Ramos (cell line): ENCODE results near the gene DOCK1.
"Not testable (repeated sequence)": the region's sequence is repeated elsewhere in the genome, so short reads cannot be mapped to it uniquely, and the experiment has no call there.

Experiments
- in situ Hi-C: fragments of 300-500 bp; cut with MboI; formaldehyde crosslinking; loops from one replicate; pipeline ENCODE4 v1.14.3; 2022; ENCODE audit warnings: low sequenced_read_pairs; ENCODE audit not compliant: unreplicated experiment

DOCK1 gene

GRCh38 chr10:127290850-127291249 lies 385.6 kb downstream of the DOCK1 start:
- in situ Hi-C loops = no loop called here

GRCh38 chr10:127291329-127291728 lies 386.1 kb downstream of the DOCK1 start:
- in situ Hi-C loops = no loop called here

- in situ Hi-C loops = no loop called here
These were observed 387.7 kb downstream of the DOCK1 start for GRCh38 chr10:127292888-127293287.

- in situ Hi-C loops = no loop called here
These were observed 388.4 kb downstream of the DOCK1 start for GRCh38 chr10:127293640-127294039.

GRCh38 chr10:127296696-127297095 lies 391.5 kb downstream of the DOCK1 start:
- in situ Hi-C loops = no loop called here

GRCh38 chr10:127298381-127298780 lies 393.2 kb downstream of the DOCK1 start:
- in situ Hi-C loops = no loop called here

- in situ Hi-C loops = not testable (repeated sequence)
These were observed 394.0 kb downstream of the DOCK1 start for GRCh38 chr10:127299192-127299591.

GRCh38 chr10:127299956-127300689 lies 394.9 kb downstream of the DOCK1 start:
- in situ Hi-C loops = no loop called here

GRCh38 chr10:127300868-127301321 lies 395.7 kb downstream of the DOCK1 start:
- in situ Hi-C loops = no loop called here

- in situ Hi-C loops = no loop called here
These were observed 397.1 kb downstream of the DOCK1 start for GRCh38 chr10:127302343-127302742.

- in situ Hi-C loops = no loop called here
These were observed 397.9 kb downstream of the DOCK1 start for GRCh38 chr10:127303105-127303504.

GRCh38 chr10:127303746-127304145 lies 398.5 kb downstream of the DOCK1 start:
- in situ Hi-C loops = no loop called here

GRCh38 chr10:127306479-127306878 lies 401.3 kb downstream of the DOCK1 start:
- in situ Hi-C loops = no loop called here

GRCh38 chr10:127307338-127307737 lies 402.1 kb downstream of the DOCK1 start:
- in situ Hi-C loops = no loop called here

GRCh38 chr10:127308031-127308430 lies 402.8 kb downstream of the DOCK1 start:
- in situ Hi-C loops = no loop called here

- in situ Hi-C loops = not testable (repeated sequence)
These were observed 404.4 kb downstream of the DOCK1 start for GRCh38 chr10:127309619-127310018.

- in situ Hi-C loops = no loop called here
These were observed 405.2 kb downstream of the DOCK1 start for GRCh38 chr10:127310430-127310829.

- in situ Hi-C loops = no loop called here
These were observed 405.7 kb downstream of the DOCK1 start for GRCh38 chr10:127310923-127311322.

GRCh38 chr10:127313996-127314700 lies 408.9 kb downstream of the DOCK1 start:
- in situ Hi-C loops = no loop called here

- in situ Hi-C loops = no loop called here
These were observed 409.6 kb downstream of the DOCK1 start for GRCh38 chr10:127314797-127315196.

GRCh38 chr10:127315888-127316287 lies 410.7 kb downstream of the DOCK1 start:
- in situ Hi-C loops = no loop called here

GRCh38 chr10:127318396-127318795 lies 413.2 kb downstream of the DOCK1 start:
- in situ Hi-C loops = no loop called here
